ENCODE results near the gene GLE1.
"Not testable (repeated sequence)": the region's sequence is repeated elsewhere in the genome, so short reads cannot be mapped to it uniquely, and the experiment has no call there.

GLE1 gene

DNA sequence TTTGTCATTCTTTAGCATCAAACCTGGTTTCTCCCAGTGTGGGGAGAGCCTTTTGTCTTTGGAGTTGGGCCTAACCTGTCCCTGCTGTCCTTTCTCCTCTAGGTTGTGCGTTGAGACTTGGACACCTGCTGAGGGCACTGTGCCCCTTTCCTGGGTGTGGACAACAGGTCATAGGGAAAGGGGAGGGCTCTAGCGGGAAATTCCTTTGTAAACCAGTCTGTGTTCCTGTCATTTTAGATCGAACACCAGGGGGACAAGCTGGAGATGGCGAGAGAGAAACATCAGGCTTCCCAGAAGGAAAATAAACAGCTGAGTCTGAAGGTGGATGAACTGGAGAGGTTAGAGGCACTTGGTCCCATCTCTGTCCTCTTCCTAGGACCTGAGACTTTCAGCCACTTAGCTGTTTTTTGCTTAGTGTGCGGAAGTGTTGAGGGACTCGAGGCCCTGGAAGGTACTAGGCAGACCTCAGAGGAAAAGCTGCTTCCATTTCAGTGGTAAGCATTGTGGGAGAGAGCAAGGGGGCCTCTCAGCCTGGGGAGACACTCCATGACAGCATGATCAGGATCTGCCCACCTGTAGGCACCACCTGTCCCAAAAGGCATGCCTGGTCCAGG is 8.6 kb upstream of the GLE1 start:
- DNase-seq (ENCODE audit: low read depth in 1 of 2, low spot score in 1 of 2): no peak

- DNase-seq (ENCODE audit: low read depth in 1 of 2, low spot score in 1 of 2): no peak
These were observed 6.5 kb upstream of the GLE1 start for GRCh38 chr9:128497824-128498610.

- DNase-seq (ENCODE audit: low read depth in 1 of 2, low spot score in 1 of 2): no peak
These were observed 5.6 kb upstream of the GLE1 start for GRCh38 chr9:128498911-128499310.

GRCh38 chr9:128499920-128500319 is 4.6 kb upstream of the GLE1 start:
- no peak for DNase-seq (ENCODE audit: low read depth in 1 of 2, low spot score in 1 of 2)

GRCh38 chr9:128503415-128503825 is 1.1 kb upstream of the GLE1 start:
- DNase-seq (ENCODE audit: low read depth in 1 of 2, low spot score in 1 of 2): not testable (repeated sequence)

GRCh38 chr9:128503870-128504269 is 649 bp upstream of the GLE1 start:
- no peak for DNase-seq (ENCODE audit: low read depth in 1 of 2, low spot score in 1 of 2)

- no peak for DNase-seq (ENCODE audit: low read depth in 1 of 2, low spot score in 1 of 2)
These were observed 871 bp downstream of the GLE1 start for GRCh38 chr9:128505414-128505765.

- DNase-seq (ENCODE audit: low read depth in 1 of 2, low spot score in 1 of 2): not testable (repeated sequence)
These were observed 1.4 kb downstream of the GLE1 start for GRCh38 chr9:128505906-128506305.

DNA sequence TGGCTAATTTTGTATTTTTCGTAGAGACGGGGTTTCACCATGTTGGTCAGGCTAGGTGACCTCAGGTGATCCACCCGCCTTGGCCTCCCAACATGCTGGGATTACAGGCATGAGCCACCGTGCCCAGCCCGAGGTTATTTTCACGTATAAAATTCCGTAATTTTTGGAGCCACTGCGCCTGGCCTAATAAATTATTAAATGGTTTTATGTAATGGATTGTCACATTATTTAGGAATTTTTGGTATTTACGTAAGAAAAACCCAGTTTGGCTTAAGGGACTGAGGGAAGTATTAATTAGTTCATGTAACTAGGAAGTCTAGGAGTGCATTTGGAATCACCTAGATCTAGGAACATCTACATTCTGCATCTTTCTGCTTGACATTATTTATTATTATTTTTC is 8.3 kb downstream of the GLE1 start:
- no peak for DNase-seq (ENCODE audit: low read depth in 1 of 2, low spot score in 1 of 2)

- no peak for DNase-seq (ENCODE audit: low read depth in 1 of 2, low spot score in 1 of 2)
These were observed 17.4 kb downstream of the GLE1 start for GRCh38 chr9:128521956-128522355.

DNA sequence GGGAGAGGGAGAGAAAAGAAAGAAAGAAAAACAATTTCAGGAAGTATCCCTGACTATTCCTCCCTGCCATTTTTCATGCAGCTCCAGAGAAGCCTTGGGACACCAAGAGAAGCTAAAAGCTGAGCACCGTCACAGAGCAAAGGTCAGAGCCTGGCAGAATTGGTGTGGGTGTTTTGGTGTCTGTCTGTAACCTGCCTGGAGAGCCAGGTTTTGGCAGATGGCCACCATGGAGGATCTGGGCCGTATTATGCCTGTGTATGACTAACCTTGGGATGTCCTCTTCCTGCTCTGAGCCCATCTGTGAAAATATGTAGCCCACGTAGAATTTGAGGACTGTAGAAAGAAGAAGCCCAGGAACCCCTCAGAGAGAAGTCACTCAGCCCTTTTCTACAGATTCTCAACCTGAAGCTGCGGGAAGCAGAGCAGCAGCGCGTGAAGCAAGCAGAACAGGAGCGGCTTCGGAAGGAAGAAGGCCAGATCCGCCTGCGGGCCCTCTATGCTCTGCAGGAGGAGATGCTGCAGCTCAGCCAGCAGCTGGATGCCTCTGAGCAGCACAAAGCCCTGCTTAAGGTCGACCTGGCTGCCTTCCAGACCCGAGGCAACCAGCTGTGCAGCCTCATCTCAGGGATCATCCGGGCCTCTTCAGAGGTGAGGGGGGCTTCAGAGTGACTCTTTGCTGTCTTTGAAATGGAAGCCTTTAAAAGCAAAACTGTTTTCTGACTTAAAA is 18.8 kb downstream of the GLE1 start:
- no peak for DNase-seq (ENCODE audit: low read depth in 1 of 2, low spot score in 1 of 2)

DNA sequence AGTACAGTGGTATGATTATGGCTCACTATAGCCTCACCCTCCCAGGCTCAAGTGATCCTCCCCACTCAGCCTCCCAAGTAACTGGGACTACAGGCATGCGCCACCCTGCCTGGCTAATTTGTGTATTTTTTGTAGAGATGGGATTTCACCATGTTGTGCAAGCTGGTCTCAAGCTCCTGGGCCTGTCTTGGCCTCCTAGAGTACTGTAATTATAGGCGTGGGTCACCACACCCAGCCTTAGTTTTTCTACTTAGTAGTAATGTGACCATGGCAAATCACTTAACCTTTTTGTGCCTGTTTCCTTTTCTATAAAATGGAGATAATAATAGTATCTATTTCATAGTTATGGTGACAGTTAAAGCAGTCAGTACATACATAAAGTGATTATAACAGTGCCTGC is 22.2 kb downstream of the GLE1 start:
- no peak for DNase-seq (ENCODE audit: low read depth in 1 of 2, low spot score in 1 of 2)

GRCh38 chr9:128528445-128529160 is 24.1 kb downstream of the GLE1 start:
- DNase-seq (ENCODE audit: low read depth in 1 of 2, low spot score in 1 of 2): no peak

- DNase-seq (ENCODE audit: low read depth in 1 of 2, low spot score in 1 of 2): no peak
These were observed 24.7 kb downstream of the GLE1 start for GRCh38 chr9:128529191-128529590.

GRCh38 chr9:128532581-128532980 is 28.1 kb downstream of the GLE1 start:
- no peak for DNase-seq (ENCODE audit: low read depth in 1 of 2, low spot score in 1 of 2)

GRCh38 chr9:128540634-128541360 is 36.3 kb downstream of the GLE1 start:
- no peak for DNase-seq (ENCODE audit: low read depth in 1 of 2, low spot score in 1 of 2)

DNA sequence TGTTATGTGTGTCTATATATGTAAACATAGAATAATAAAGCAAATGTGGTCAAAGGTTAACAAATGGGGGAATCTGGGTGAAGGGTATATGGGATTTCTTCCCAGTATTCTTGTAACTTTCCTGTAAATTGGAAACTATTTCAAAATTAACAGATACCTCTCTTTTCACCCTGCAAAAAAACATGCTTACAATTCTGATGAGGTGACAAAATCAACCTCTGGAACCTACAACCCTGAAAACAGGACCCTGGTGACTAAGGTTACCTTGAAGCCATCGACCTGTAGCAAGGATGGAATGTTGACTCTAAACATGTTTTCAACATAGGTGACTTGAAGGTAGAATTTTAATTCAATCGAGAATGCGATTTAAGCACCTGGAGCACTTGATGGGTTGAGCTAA is 42.0 kb downstream of the GLE1 start:
- no peak for DNase-seq (ENCODE audit: low read depth in 1 of 2, low spot score in 1 of 2)

DNA sequence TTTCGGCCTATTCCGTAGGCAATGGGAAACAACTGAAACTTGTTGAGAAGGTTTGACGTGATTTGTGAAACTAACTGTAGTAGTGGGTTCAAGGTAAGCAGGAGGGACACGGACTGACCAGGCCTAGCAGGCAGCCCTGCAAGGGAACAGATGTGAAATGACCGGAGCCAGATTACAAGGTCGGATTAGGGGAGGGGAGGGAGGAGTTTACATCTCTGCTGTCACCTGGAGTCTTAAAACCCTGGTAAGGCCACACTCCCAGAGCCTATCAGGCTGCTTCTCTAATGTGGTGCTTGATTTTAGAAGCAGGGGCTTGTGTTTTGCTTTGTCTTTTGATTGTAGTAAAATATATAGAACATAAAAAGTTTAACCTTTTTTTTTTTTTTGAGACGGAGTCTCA is 44.4 kb downstream of the GLE1 start:
- no peak for DNase-seq (ENCODE audit: low read depth in 1 of 2, low spot score in 1 of 2)

- DNase-seq (ENCODE audit: low read depth in 1 of 2, low spot score in 1 of 2): peak in 1 of 2 donors; percentile 22
These were observed 45.7 kb downstream of the GLE1 start for GRCh38 chr9:128550226-128550625.

GRCh38 chr9:128550770-128551656 is 46.5 kb downstream of the GLE1 start:
- no peak for DNase-seq (ENCODE audit: low read depth in 1 of 2, low spot score in 1 of 2)

All from activated T-helper 1 cell treated with anti-CD3 and anti-CD28 coated beads, Interleukin-2, amount 50 U/mL, for 16 hours (primary cell).